GM18868 (cell line): Measurements from ENCODE around the gene RAB11FIP5.
"Not testable (repeated sequence)": the region's sequence is repeated elsewhere in the genome, so short reads cannot be mapped to it uniquely, and the experiment has no call there.

Experiments used
- ATAC-seq: cut with Tn5 transposase; IDR thresholded peaks from one replicate; pipeline ENCODE4 v1.9.1; 2021; ENCODE audit warnings: mild to moderate bottlenecking, moderate library complexity; ENCODE audit not compliant: unreplicated experiment

The RAB11FIP5 gene

GRCh38 chr2:73111073-73112025 is 1.4 kb downstream of the RAB11FIP5 start:
- ATAC-seq: no peak

GRCh38 chr2:73110168-73111072 is 2.3 kb downstream of the RAB11FIP5 start:
- no peak for ATAC-seq

GRCh38 chr2:73109431-73110167 is 3.1 kb downstream of the RAB11FIP5 start:
- ATAC-seq: no peak

DNA sequence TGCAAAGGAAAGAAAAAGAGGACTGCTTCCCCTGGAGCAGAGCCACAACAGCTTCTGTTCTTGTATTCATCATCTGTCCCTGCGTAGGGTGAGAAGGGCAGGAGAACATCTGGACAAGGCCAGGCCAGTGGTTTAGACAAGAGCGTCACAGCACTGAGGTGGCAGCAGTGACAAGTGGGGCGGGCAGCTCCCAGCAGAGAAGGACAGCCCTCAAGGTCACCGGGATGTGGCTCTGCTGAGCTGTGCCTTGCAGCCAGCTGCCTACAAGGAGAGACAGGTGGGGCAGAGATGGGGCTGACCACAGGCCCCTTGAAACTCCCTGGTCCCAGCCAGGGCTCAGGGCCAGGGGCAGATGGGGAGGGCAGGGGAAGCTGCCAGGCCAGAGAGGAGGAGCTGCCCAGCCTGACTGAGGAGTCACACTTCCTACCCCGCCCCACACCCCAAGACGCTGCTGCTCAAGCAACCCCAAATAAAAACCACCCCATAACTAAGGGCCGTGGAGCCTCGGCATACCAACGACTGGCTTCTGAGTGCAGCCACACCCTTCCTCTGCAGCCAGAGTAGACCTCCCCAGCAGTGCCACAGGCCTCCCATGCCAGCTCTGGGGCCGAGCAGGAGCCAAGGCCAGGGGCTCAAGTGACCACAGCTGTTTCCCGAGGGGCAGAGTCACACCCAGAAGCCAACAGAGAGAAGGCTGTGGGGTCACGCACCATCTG is 5.4 kb downstream of the RAB11FIP5 start:
- no peak for ATAC-seq

DNA sequence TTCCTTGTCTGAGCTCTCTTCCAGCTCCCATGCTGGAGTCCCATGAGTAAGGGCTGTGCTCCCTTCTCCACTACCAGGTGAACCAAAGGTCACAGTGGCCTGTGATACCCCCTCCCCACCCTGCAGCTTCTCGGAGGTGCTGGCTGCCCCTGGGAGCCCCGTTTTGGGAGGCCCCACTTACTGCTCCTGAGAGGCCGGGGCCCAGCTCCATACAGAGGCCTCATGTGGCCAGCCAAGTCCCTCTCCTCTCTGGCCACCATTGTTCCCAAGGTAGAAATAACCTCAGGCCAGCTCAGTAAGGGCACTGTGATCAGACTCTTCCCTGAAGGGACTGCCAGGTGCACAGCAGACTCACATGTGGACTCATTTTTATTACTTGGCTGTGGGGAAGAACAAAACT is 6.0 kb downstream of the RAB11FIP5 start:
- no peak for ATAC-seq

DNA sequence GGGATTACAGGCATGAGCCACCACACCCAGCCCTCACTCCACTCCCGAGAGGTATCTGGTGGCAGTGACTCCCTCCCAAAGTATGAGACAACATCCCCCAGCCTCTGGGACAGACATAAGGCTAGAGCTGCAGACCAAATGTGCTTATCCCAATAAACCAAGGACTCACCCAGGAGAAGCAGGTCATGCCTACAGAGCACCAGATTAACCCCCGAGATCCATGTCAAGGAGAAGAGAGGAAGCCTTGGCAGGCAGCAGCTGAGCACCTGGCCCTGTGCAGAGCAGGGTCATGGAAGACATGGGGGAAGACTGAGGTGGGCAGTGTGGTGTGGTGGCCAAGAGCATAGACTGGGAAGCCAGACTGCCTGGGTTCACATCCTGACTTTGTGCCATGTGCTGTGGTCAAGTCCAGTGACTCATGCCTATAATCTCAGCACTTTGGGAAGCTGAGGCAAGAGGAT is 7.2 kb downstream of the RAB11FIP5 start:
- ATAC-seq: no peak

- ATAC-seq: no peak
Observed at GRCh38 chr2:73104933-73105332, 7.8 kb downstream of the RAB11FIP5 start.

- no peak for ATAC-seq
Observed at GRCh38 chr2:73103018-73103542, 9.7 kb downstream of the RAB11FIP5 start.

GRCh38 chr2:73101626-73102256 is 11.0 kb downstream of the RAB11FIP5 start:
- no peak for ATAC-seq

- ATAC-seq: no peak
Observed at GRCh38 chr2:73100956-73101355, 11.8 kb downstream of the RAB11FIP5 start.

DNA sequence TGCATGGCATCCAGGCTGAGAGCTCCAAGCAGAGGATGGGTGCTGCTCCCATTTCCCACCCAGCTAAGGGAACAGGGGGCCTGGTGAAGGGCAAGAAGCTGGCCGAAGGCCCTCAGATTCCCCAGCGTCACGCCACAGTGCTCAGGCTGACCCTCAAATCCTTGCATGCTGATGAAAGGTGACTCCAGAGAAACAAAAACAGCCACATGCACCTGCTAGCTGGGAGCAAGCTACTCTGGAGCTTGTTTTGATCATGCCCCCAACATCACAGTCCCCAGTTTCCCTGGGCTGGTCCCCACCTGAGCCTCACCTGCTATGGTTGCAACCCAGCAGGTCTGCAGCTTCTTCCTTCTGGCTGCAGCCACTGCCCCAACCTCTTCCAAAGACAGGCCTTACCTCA is 13.3 kb downstream of the RAB11FIP5 start:
- no peak for ATAC-seq

DNA sequence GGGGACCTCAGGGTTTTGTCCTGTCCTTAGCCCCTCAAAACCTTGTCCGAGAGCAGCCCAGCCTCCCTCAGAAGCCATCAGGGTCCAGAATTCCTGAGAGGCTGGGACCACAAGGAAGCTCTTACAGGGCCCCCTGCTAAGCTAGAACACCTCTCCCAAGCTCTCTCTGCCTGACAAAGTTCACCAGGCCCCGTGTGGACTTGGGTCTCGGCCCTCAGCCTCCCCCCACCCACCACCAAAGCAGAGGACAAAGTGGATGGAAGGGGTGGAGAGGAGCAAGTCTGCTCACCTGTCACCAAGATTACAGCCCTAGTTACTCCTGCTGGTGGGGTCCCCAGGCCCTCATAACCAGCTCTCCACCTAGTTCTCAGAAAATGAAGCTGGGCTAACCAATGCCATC is 16.8 kb downstream of the RAB11FIP5 start:
- ATAC-seq: no peak

- ATAC-seq: not testable (repeated sequence)
Observed at GRCh38 chr2:73093601-73094218, 19.0 kb downstream of the RAB11FIP5 start.

GRCh38 chr2:73092146-73092783 is 20.5 kb downstream of the RAB11FIP5 start:
- ATAC-seq: no peak

- no peak for ATAC-seq
Observed at GRCh38 chr2:73091696-73092095, 21.1 kb downstream of the RAB11FIP5 start.

DNA sequence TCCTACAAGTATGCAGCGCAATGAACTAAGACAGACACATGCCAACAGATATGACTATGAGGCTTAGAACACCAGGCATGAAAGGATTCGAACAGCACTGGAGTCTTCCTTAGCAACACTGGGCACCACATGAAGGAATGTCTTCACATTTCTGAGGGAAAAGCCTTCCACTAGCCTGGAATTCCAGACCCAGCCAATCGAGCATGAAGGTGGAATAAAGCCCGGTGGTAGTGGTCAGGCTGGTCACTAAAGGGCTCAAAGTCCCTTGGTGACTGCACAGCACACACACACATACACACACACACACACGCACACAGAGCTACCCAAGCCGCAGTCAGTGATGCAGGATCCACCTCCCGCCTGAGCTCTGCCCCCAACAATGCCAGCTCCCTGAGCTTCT is 21.6 kb downstream of the RAB11FIP5 start:
- no peak for ATAC-seq

DNA sequence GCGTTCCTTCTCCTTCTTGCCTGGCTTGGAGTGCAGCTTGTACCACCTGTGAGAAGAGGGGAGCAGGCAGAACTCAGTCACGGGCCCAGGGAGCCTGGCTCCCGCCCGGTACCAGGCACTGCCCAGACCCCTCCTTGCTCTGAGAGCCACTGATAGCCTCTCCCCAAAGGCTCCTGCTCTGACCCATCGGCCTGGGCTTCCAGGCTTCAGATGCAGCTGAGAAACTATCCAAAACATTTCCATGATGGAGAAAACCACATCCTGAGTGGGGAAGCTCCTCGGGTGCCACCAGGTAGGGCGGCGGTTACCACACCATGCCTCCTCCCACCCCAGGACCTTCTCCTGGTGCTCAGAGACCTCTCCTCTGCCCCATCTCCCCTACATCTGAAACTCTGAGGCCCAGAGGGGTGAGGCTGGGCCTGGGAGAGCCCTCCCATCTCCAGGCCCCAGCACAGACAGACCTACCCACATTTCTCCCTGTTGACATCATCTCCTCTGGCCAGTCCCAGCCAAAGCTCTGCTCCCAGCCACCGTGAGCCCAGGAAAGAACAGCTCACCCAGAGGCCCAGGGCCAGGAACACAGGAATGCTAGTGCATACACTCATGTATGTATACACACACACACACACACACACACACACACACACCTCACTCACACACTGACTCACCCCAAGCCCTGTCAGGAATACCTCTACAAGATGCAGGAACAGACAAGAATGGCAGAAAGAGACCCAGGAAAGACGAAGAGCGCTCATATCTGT is 23.3 kb downstream of the RAB11FIP5 start:
- no peak for ATAC-seq

DNA sequence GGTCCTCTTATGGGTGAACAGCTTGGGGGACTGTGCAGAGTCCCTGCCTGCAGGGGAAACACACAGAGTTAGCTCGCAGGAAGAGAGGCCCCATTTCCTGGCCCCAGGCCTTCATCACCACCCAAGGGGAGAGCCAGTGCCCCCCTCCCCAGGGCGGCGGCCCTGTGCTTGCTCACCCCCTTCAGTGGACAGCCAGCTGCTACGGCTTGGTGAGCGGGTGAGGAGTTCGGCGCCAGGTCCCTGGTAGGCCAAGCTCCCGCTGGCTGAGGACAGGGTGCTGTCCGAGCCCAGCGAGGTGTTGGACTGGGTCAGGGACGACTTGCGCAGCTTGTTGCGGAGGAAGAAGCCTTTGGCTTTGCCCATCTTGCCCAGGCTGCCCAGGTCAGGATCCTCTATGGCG is 24.0 kb downstream of the RAB11FIP5 start:
- ATAC-seq: no peak
